K562 (cell line): ENCODE data around the gene CD244. TPM values are rescaled to one million over a fixed set of nuclear protein-coding genes. Genes with fewer than 3 reads are reported as not detected.

Source experiments
- ATAC-seq: fragments of 200-7000 bp; cut with Tn5 transposase; 3 replicates; pipeline ENCODE4 v1.9.1; 2020; ENCODE audit warnings: moderate library complexity
- BruUV-seq: library from RNA; stranded (reverse); fragments of 400-500 nt; replicated peaks from 2 replicates; lab custom pipeline; 2021; lab: Mats Ljungman, UMichigan
- CTCF ChIA-PET: fragments of 300-600 bp; formaldehyde crosslinking; extraction: SDS; loops from one replicate; lab custom pipeline; 2021; ENCODE audit warnings: low intra/inter-chr PET ratio; lab: Yijun Ruan, JAX
- POLR2A ChIA-PET: fragments of 300-600, 350-650 bp; sonication (Branson Sonifier 250); formaldehyde crosslinking; extraction: SDS; loops from one replicate; lab custom pipeline; 2021; ENCODE audit warnings: antibody characterized with exemption, inconsistent platforms; lab: Yijun Ruan, JAX
- DNase-seq, 4 experiments: peaks; one replicate each; pipeline versions ENCODE4 v3.0.0 to v3.0.0-alpha.2; 2011 to 2018; ENCODE audit warnings: low spot score in 3 of 4, mixed read lengths in 3 of 4; ENCODE audit errors: extremely low read depth in 1 of 4
- FAIRE-seq: peaks from 2 replicates; lab custom pipeline; 2011; peaks lifted over from hg19 to GRCh38; lab: Jason Lieb, UNC
- H2AFZ ChIP-seq: 2 replicates; pipeline ENCODE4 v1.6.0; 2011; ENCODE audit warnings: low read depth, low read length, control low read depth, inconsistent platforms
- H3K27ac ChIP-seq: fragments of 200-600 bp; 3 replicates; pipeline ENCODE4 v1.8.0; 2011; ENCODE audit warnings: low read depth, mild to moderate bottlenecking, control low read depth, inconsistent platforms, low read length, moderate library complexity, mixed read lengths; ENCODE audit errors: extremely low read depth
- H3K27me3 ChIP-seq, 2 experiments: fragments of 300-600 bp in 1 of 2; 2 replicates in 1 of 2; 3 replicates in 1 of 2; pipeline versions ENCODE4 v1.6.0 to v1.8.0; 2011; ENCODE audit warnings: inconsistent platforms in 2 of 2, low read length in 2 of 2, mild to moderate bottlenecking in 1 of 2, mixed read lengths in 1 of 2, moderate library complexity in 1 of 2; ENCODE audit not compliant: control insufficient read depth in 2 of 2, insufficient read depth in 2 of 2
- H3K36me3 ChIP-seq: fragments of 300-600 bp; 3 replicates; pipeline ENCODE4 v1.8.0; 2011; ENCODE audit warnings: mild to moderate bottlenecking, low read length, inconsistent platforms; ENCODE audit not compliant: control insufficient read depth, insufficient read depth
- H3K4me1 ChIP-seq, 2 experiments: fragments of 200-600 bp in 1 of 2; replicated peaks in 1 of 2; 2 replicates in 1 of 2; 3 replicates in 1 of 2; pipeline versions ENCODE4 v1.5.1 to v1.8.0; 2011; ENCODE audit warnings: inconsistent platforms in 2 of 2, low read length in 2 of 2, mild to moderate bottlenecking in 1 of 2, mixed read lengths in 1 of 2, moderate library complexity in 1 of 2; ENCODE audit not compliant: control insufficient read depth in 2 of 2, insufficient read depth in 2 of 2
- H3K4me2 ChIP-seq: 2 replicates; pipeline ENCODE4 v1.6.1; 2011; ENCODE audit warnings: low read length, control low read depth, inconsistent platforms, mixed read lengths; ENCODE audit not compliant: insufficient read depth
- H3K4me3 ChIP-seq: fragments of 200-600 bp; sonication (generic), shearing (Covaris generic); 2 replicates; pipeline ENCODE4 v1.5.1; 2016; ENCODE audit warnings: control low read depth, inconsistent platforms
- H3K79me2 ChIP-seq: fragments of 200-600 bp; 3 replicates; pipeline ENCODE4 v1.8.0; 2011; ENCODE audit warnings: low read length, inconsistent platforms; ENCODE audit not compliant: control insufficient read depth, insufficient read depth
- H3K9ac ChIP-seq, 2 experiments: 2 replicates each; pipeline versions ENCODE4 v1.6.0 to v1.6.1; 2011; ENCODE audit warnings: low read depth in 2 of 2, low read length in 2 of 2, control low read depth in 1 of 2, inconsistent platforms in 1 of 2, mild to moderate bottlenecking in 1 of 2, mixed read lengths in 1 of 2; ENCODE audit not compliant: insufficient read depth in 1 of 2
- H3K9me1 ChIP-seq: one replicate; pipeline ENCODE4 v1.6.0; 2011; ENCODE audit warnings: inconsistent platforms, mild to moderate bottlenecking, low read length, moderate library complexity; ENCODE audit not compliant: control insufficient read depth, insufficient read depth
- H3K9me3 ChIP-seq: replicated peaks from 2 replicates; pipeline ENCODE4 v1.5.1; 2011; ENCODE audit warnings: low read depth, low read length, inconsistent platforms; ENCODE audit not compliant: control insufficient read depth, insufficient read depth
- H4K20me1 ChIP-seq: replicated peaks from 2 replicates; pipeline ENCODE4 v1.6.1; 2011; ENCODE audit warnings: low read length, inconsistent platforms, mixed read lengths; ENCODE audit not compliant: control insufficient read depth, insufficient read depth
- CTBP1 ChIP-seq: fragments of 450-650 bp; IDR thresholded peaks from 2 replicates; pipeline ENCODE4 v1.6.1; 2016; ENCODE audit warnings: borderline replicate concordance
- CTCF ChIP-seq, 3 experiments: IDR thresholded peaks in 2 of 3; conservative IDR thresholded peaks in 1 of 3; 2 replicates each; pipeline ENCODE4 v1.5.1; 2011 to 2012; ENCODE audit warnings: low read length in 3 of 3, mild to moderate bottlenecking in 3 of 3, control low read depth in 2 of 3, improper control_type of control experiment in 1 of 3, inconsistent platforms in 1 of 3, low read depth in 1 of 3, mixed read lengths in 1 of 3, moderate library complexity in 1 of 3; ENCODE audit not compliant: insufficient read depth in 2 of 3
- HIVEP1 ChIP-seq: fragments of 250-450 bp; sonication (Bioruptor Pico); IDR thresholded peaks from 2 replicates; pipeline ENCODE4 v1.4.0; 2020; ENCODE audit warnings: mild to moderate bottlenecking
- NFE2L1 ChIP-seq: fragments of 450-650 bp; IDR thresholded peaks from 2 replicates; pipeline ENCODE4 v1.6.1; 2016; ENCODE audit warnings: missing genetic modification characterization, low read depth, mild to moderate bottlenecking, missing compliant biosample characterization, moderate library complexity, borderline replicate concordance
- RFX1 ChIP-seq: fragments of 450-650 bp; IDR thresholded peaks from 2 replicates; pipeline ENCODE4 v1.6.1; 2016; ENCODE audit warnings: mild to moderate bottlenecking, moderate library complexity
- THAP7 ChIP-seq: fragments of 250-450 bp; sonication (Bioruptor Pico); IDR thresholded peaks from 2 replicates; pipeline ENCODE4 v1.5.0; 2021
- ZNF140 ChIP-seq: fragments of 250-450 bp; sonication (Bioruptor Pico); IDR thresholded peaks from 2 replicates; pipeline ENCODE4 v1.8.0; 2021; ENCODE audit warnings: moderate library complexity, mild to moderate bottlenecking, inconsistent platforms
- WGBS: fragments of 100-300 bp; shearing (Covaris generic); methylation state at CpG from one replicate; pipeline ENCODE4 v1.1.6; 2016; ENCODE audit warnings: low coverage, mixed read lengths; ENCODE audit not compliant: insufficient coverage; ENCODE audit errors: missing lambda C conversion rate; 5-methylcytosine and 5-hydroxymethylcytosine counted together
- in situ Hi-C: fragments of 300-500 bp; cut with MboI; formaldehyde crosslinking; loops from 4 replicates; pipeline ENCODE4 v1.15.0; 2018; ENCODE audit warnings: inconsistent platforms, mixed read lengths
- intact Hi-C: fragments of 100-400 bp; cut with micrococcal nuclease; formaldehyde crosslinking; loops from 2 replicates; pipeline ENCODE4 v1.14.2; 2022
- polyA plus RNA-seq, 8 experiments: library from polyadenylated mRNA; depleted of rRNA in 4 of 8; stranded (reverse) in 5 of 8; unstranded in 3 of 8; fragments of >200 nt; fragmentation: Nextera tagmentation in 2 of 8; fragmentation: Illumina TruSeq in 1 of 8; extraction: Ambion mirVana in 2 of 8; extraction: Trizol in 1 of 8; gene quantifications; 2 replicates each; pipeline versions ENCODE4 v1.2.1 to v1.2.3, GENCODE V29; 2011 to 2014; ENCODE audit warnings: inconsistent platforms in 1 of 8, missing spikeins in 1 of 8
- total RNA-seq, 7 experiments: library from RNA; depleted of rRNA in 6 of 7; stranded (reverse); fragments of >200 nt in 6 of 7; fragmentation: Illumina TruSeq in 2 of 7; extraction: Trizol in 2 of 7; gene quantifications; 2 replicates each; pipeline versions ENCODE4 v1.2.1 to v1.2.3, GENCODE V29; 2011 to 2021; ENCODE audit warnings: low replicate concordance in 1 of 7

The CD244 gene
- total and polyA plus RNA-seq, 9 of the 15 experiments (the other 6 are each of a cell fraction or from before 2014, with no cell fraction given), result not detected

GRCh38 chr1:160884579-160884978, 21.9 kb upstream of the CD244 start:
- no peak overlapping the region for H3K9ac ChIP-seq
- peaks cover 2 to 27% of the 10 kb centered on the region in 2 experiments; a peak in 3 of 5 replicates for H3K27me3 ChIP-seq
- in situ Hi-C loops, result no loop called here
- intact Hi-C loops, result no loop called here
- H3K9me3 ChIP-seq, result no peaks in the 10 kb centered on the region
- no peaks in the 10 kb centered on the region for H3K36me3 ChIP-seq
- no peaks in the 10 kb centered on the region for H3K9me1 ChIP-seq
- H3K4me3 ChIP-seq, result no peak overlapping the region
- 0 out of 5 replicates have a peak, but pooled peaks cover 3 to 4% of the 10 kb centered on the region in 2 experiments for H3K4me1 ChIP-seq
- peak in 2 of 4 experiments; percentile 17 to 27 for DNase-seq
- no peak overlapping the region for H3K4me2 ChIP-seq
- no peaks in the 10 kb centered on the region for H4K20me1 ChIP-seq
- FAIRE-seq, result peak; percentile 74
- POLR2A ChIA-PET, result no interaction called here
- BruUV-seq, result no TSS peak
- peak; percentile 82 for ATAC-seq
- CTCF ChIA-PET, result interaction anchor here (0.6 kb wide), 1 partner anchor 363 kb away, joined by 3 read pairs; no protein-coding TSS in a partner anchor
- TF ChIP-seq CTBP1, result peak; percentile 35; the same call in 1 of the 2 replicates
- TF ChIP-seq NFE2L1 (tag), result no peak
- TF ChIP-seq ZNF140 (CRISPR knock-in tag), result no peak
- TF ChIP-seq HIVEP1 (CRISPR knock-in tag), result no peak
- no peak for TF ChIP-seq THAP7
- TF ChIP-seq RFX1, result peak; percentile 26; the same call in 1 of the 2 replicates
- TF ChIP-seq CTCF (IDR thresholded peaks at IDR 0.05 in 2 of 3, conservative IDR thresholded peaks at IDR 0.05 in 1 of 3; ENCODE audit: insufficient read depth in 2 of 3, low read depth in 1 of 3, low read length in 3 of 3), result peak; percentile 23 to 45 (median 32); a peak in 4 of 6 replicates
- H3K79me2 ChIP-seq, result no peaks in the 10 kb centered on the region
- 6% methylated on average over 6 of the region's 6 CpGs for WGBS
- no peak overlapping the region for H2AFZ ChIP-seq
- H3K27ac ChIP-seq, result no peak overlapping the region
